Esophagus muscularis mucosa (tissue), 4 donors: ENCODE data around the gene PAK5. TPM values are rescaled to one million over a fixed set of nuclear protein-coding genes. Genes with fewer than 3 reads are reported as not detected.

ENCODE experiments used
- DNase-seq: peaks from one replicate; pipeline ENCODE4 v3.0.0-alpha.2; 2017; ENCODE audit errors: extremely low spot score
- H3K27ac ChIP-seq, 4 donors: fragments of 200-600 bp; sonication (generic); replicated peaks in 1 of 4; 1 replicate in 3 of 4; 2 replicates in 1 of 4; pipeline ENCODE4 v1.5.1; 2016 to 2019; ENCODE audit warnings: mild to moderate bottlenecking in 1 of 4
- H3K27me3 ChIP-seq, 4 donors: fragments of 200-600 bp; sonication (generic); one replicate each; pipeline versions ENCODE4 v1.5.1 to v1.6.0; 2016 to 2019
- H3K36me3 ChIP-seq, 4 donors: fragments of 200-600 bp; sonication (generic); one replicate each; pipeline ENCODE4 v1.5.1; 2016 to 2019
- H3K4me1 ChIP-seq, 4 donors: fragments of 200-600 bp; sonication (generic); one replicate each; pipeline ENCODE4 v1.5.1; 2016 to 2019
- H3K4me3 ChIP-seq, 4 donors: fragments of 200-600 bp; sonication (generic); 1 replicate in 2 of 4; 2 replicates in 2 of 4; pipeline ENCODE4 v1.5.1; 2016 to 2019; ENCODE audit warnings: mild to moderate bottlenecking in 4 of 4, moderate library complexity in 1 of 4
- H3K9me3 ChIP-seq, 4 donors: fragments of 200-600 bp; sonication (generic); 1 replicate in 3 of 4; 2 replicates in 1 of 4; pipeline ENCODE4 v1.5.1; 2016 to 2019
- CTCF ChIP-seq, 3 experiments: fragments of 200-600 bp in 2 of 3; fragments of 450-650 bp in 1 of 3; sonication (generic) in 2 of 3; IDR thresholded peaks; one replicate each; pipeline ENCODE4 v1.5.1; 2017 to 2019; ENCODE audit warnings: antibody characterized with exemption in 3 of 3, mild to moderate bottlenecking in 2 of 3, moderate library complexity in 1 of 3
- EP300 ChIP-seq: sonication (generic); formaldehyde crosslinking; IDR thresholded peaks from one replicate; pipeline ENCODE4 v1.6.1; 2017; ENCODE audit warnings: antibody characterized with exemption
- POLR2A ChIP-seq: fragments of 450-650 bp; IDR thresholded peaks from one replicate; pipeline ENCODE4 v1.6.1; 2017; ENCODE audit warnings: antibody characterized with exemption, moderate library complexity, mild to moderate bottlenecking, low read depth
- POLR2AphosphoS5 ChIP-seq, 2 donors: sonication (generic); formaldehyde crosslinking; IDR thresholded peaks; one replicate each; pipeline ENCODE4 v1.6.1; 2017; ENCODE audit warnings: antibody characterized with exemption in 2 of 2
- WGBS: methylation state at CpG from one replicate; pipeline ENCODE4 v1.1.5; 2018; 5-methylcytosine and 5-hydroxymethylcytosine counted together
- intact Hi-C: fragments of 100-400 bp; cut with DNase I; formaldehyde crosslinking; loops from one replicate; pipeline ENCODE4 v1.15.1; 2023
- total RNA-seq, 4 donors: library from RNA; depleted of rRNA; stranded (reverse); fragments of >200 nt; gene quantifications; one replicate each; pipeline versions ENCODE4 v1.1.0 to v1.2.1, GENCODE V29; 2016

Gene PAK5
- total RNA-seq, 4 donors from 2014 or later: 0.06 to 0.42 (median 0.20) TPM

- no peak for DNase-seq
- Histone ChIP-seq H3K36me3 (no peaks in the 10 kb centered on the region), H3K9me3 (no peaks in the 10 kb centered on the region), H3K27me3 (no peaks in the 10 kb centered on the region), H3K4me1 (no peaks in the 10 kb centered on the region), H3K27ac (no peak overlapping the region), H3K4me3 (no peak overlapping the region)
- intact Hi-C loops: no loop called here
- TF ChIP-seq POLR2AphosphoS5 (IDR thresholded peaks at IDR 0.05) (no peak), CTCF (IDR thresholded peaks at IDR 0.05) (no peak), POLR2A (no peak), EP300 (no peak)
- WGBS: 56% methylated on average over 1 of the region's 1 CpG
These were observed 248.7 kb downstream of the PAK5 start for GRCh38 chr20:9590189-9590588.

- intact Hi-C loops: no loop called here
- Histone ChIP-seq H3K4me1 (no peaks in the 10 kb centered on the region), H3K27ac (no peak overlapping the region), H3K9me3 (no peaks in the 10 kb centered on the region), H3K27me3 (no peaks in the 10 kb centered on the region), H3K4me3 (no peak overlapping the region), H3K36me3 (no peaks in the 10 kb centered on the region)
- DNase-seq: no peak
- TF ChIP-seq CTCF (IDR thresholded peaks at IDR 0.05) (no peak), POLR2A (no peak), EP300 (no peak), POLR2AphosphoS5 (IDR thresholded peaks at IDR 0.05) (no peak)
- WGBS: 60% methylated on average over 1 of the region's 1 CpG
These were observed 250.2 kb downstream of the PAK5 start for GRCh38 chr20:9588706-9589105.

GRCh38 chr20:9583151-9583550 is 255.7 kb downstream of the PAK5 start:
- Histone ChIP-seq H3K4me1 (no peaks in the 10 kb centered on the region), H3K4me3 (no peak overlapping the region), H3K27me3 (no peaks in the 10 kb centered on the region), H3K36me3 (no peaks in the 10 kb centered on the region), H3K9me3 (no peaks in the 10 kb centered on the region), H3K27ac (no peak overlapping the region)
- intact Hi-C loops: no loop called here
- no peak for DNase-seq
- TF ChIP-seq POLR2A (no peak), EP300 (no peak), POLR2AphosphoS5 (IDR thresholded peaks at IDR 0.05) (no peak), CTCF (IDR thresholded peaks at IDR 0.05) (no peak)

GRCh38 chr20:9582137-9582536 is 256.7 kb downstream of the PAK5 start:
- 77% methylated on average over 5 of the region's 5 CpGs for WGBS
- H3K27ac ChIP-seq: no peak overlapping the region

More at GRCh38 chr20:9582137-9582536, 256.7 kb downstream of the PAK5 start:
- no peaks in the 10 kb centered on the region for H3K9me3 ChIP-seq
- H3K4me1 ChIP-seq: no peaks in the 10 kb centered on the region
- H3K4me3 ChIP-seq: no peak overlapping the region
- no peak for TF ChIP-seq POLR2A
- TF ChIP-seq CTCF (IDR thresholded peaks at IDR 0.05): no peak
- no peak for TF ChIP-seq EP300
- TF ChIP-seq POLR2AphosphoS5 (IDR thresholded peaks at IDR 0.05): no peak
- no peaks in the 10 kb centered on the region for H3K27me3 ChIP-seq
- no peak for DNase-seq
- H3K36me3 ChIP-seq: no peaks in the 10 kb centered on the region
- intact Hi-C loops: no loop called here
